Thyroid gland (tissue), 4 donors: ENCODE measurements around the gene CLSTN1. TPM values are rescaled to one million over a fixed set of nuclear protein-coding genes. Genes with fewer than 3 reads are reported as not detected.

Experiments
- DNase-seq, 2 donors: peaks; one replicate each; pipeline ENCODE4 v3.0.0-alpha.2; 2019
- H3K27ac ChIP-seq, 3 donors: fragments of 200-600 bp; sonication (generic); 1 replicate in 2 of 3; 2 replicates in 1 of 3; pipeline ENCODE4 v1.5.1; 2016 to 2019; ENCODE audit warnings: mild to moderate bottlenecking in 1 of 3, moderate library complexity in 1 of 3
- H3K27me3 ChIP-seq: fragments of 200-600 bp; sonication (generic); one replicate; pipeline ENCODE4 v1.5.1; 2019
- H3K36me3 ChIP-seq, 2 donors: fragments of 200-600 bp; sonication (generic); one replicate each; pipeline ENCODE4 v1.5.1; 2016 to 2019
- H3K4me1 ChIP-seq, 2 donors: fragments of 200-600 bp; sonication (generic); one replicate each; pipeline ENCODE4 v1.5.1; 2017 to 2019
- H3K4me3 ChIP-seq, 3 donors: fragments of 200-600 bp; sonication (generic); replicated peaks in 1 of 3; 1 replicate in 2 of 3; 2 replicates in 1 of 3; pipeline ENCODE4 v1.5.1; 2016; ENCODE audit warnings: mild to moderate bottlenecking in 1 of 3
- H3K9me3 ChIP-seq: fragments of 200-600 bp; sonication (generic); one replicate; pipeline ENCODE4 v1.5.1; 2017
- CTCF ChIP-seq, 6 experiments: fragments of 200-600 bp in 3 of 6; fragments of 450-650 bp in 3 of 6; sonication (generic) in 3 of 6; IDR thresholded peaks; one replicate each; pipeline ENCODE4 v1.5.1; 2016 to 2019; ENCODE audit warnings: antibody characterized with exemption in 6 of 6, mild to moderate bottlenecking in 2 of 6, inconsistent platforms in 1 of 6, moderate library complexity in 1 of 6
- POLR2A ChIP-seq, 2 donors: fragments of 450-650 bp; IDR thresholded peaks; one replicate each; pipeline ENCODE4 v1.6.1; 2017; ENCODE audit warnings: antibody characterized with exemption in 2 of 2, mild to moderate bottlenecking in 2 of 2, moderate library complexity in 1 of 2
- WGBS, 2 donors: methylation state at CpG; one replicate each; pipeline ENCODE4 v1.1.5; 2017; 5-methylcytosine and 5-hydroxymethylcytosine counted together
- intact Hi-C: fragments of 100-400 bp; cut with DNase I; formaldehyde crosslinking; loops from one replicate; pipeline ENCODE4 v1.15.1; 2023
- total RNA-seq, 4 donors: library from RNA; depleted of rRNA; stranded (reverse); fragments of >200 nt; gene quantifications; one replicate each; pipeline ENCODE4 v1.2.3, GENCODE V29; 2016

The CLSTN1 gene
- total RNA-seq, 4 donors from 2014 or later = 59.5 to 85.0 (median 81.5) TPM

- intact Hi-C loops = loop anchor here (2.0 kb wide), 2 partner anchors 80 to 240 kb away; no protein-coding TSS in a partner anchor
- Histone ChIP-seq H3K27ac (no peak overlapping the region), H3K9me3 (no peaks in the 10 kb centered on the region), H3K36me3 (peaks cover 9 to 11% of the 10 kb centered on the region in 2 donors), H3K4me3 (no peak overlapping the region), H3K4me1 (no peaks in the 10 kb centered on the region), H3K27me3 (no peaks in the 10 kb centered on the region)
- no peak for DNase-seq
- TF ChIP-seq POLR2A (IDR thresholded peaks at IDR 0.05) (no peak), CTCF (IDR thresholded peaks at IDR 0.05) (no peak)
- 89 to 96% methylated on average over 6 of the region's 6 CpGs for WGBS, 2 donors
These were observed 43.1 kb upstream of the CLSTN1 start for GRCh38 chr1:9866836-9867235.

GRCh38 chr1:9865724-9866123 is 42.0 kb upstream of the CLSTN1 start:
- Histone ChIP-seq H3K4me3 (no peak overlapping the region), H3K9me3 (no peaks in the 10 kb centered on the region), H3K36me3 (peaks cover 2 to 11% of the 10 kb centered on the region in 2 donors), H3K27me3 (no peaks in the 10 kb centered on the region), H3K4me1 (no peaks in the 10 kb centered on the region), H3K27ac (no peak overlapping the region)
- TF ChIP-seq POLR2A (IDR thresholded peaks at IDR 0.05) = no peak
- no peak for TF ChIP-seq CTCF (IDR thresholded peaks at IDR 0.05)
- DNase-seq = no peak
- 69 to 73% methylated on average over 2 of the region's 2 CpGs for WGBS, 2 donors
- intact Hi-C loops = loop anchor here (2.0 kb wide), 2 partner anchors 79 to 239 kb away; no protein-coding TSS in a partner anchor

GRCh38 chr1:9863371-9863770 is 39.6 kb upstream of the CLSTN1 start:
- DNase-seq = no peak
- Histone ChIP-seq H3K4me3 (no peak overlapping the region), H3K27me3 (no peaks in the 10 kb centered on the region), H3K4me1 (no peaks in the 10 kb centered on the region), H3K27ac (no peak overlapping the region), H3K9me3 (no peaks in the 10 kb centered on the region), H3K36me3 (peaks cover 0 to 4% of the 10 kb centered on the region in 2 donors)
- WGBS, 2 donors = 81 to 82% methylated on average over 8 to 10 of the region's 10 CpGs
- intact Hi-C loops = no loop called here
- no peak for TF ChIP-seq POLR2A (IDR thresholded peaks at IDR 0.05)
- TF ChIP-seq CTCF (IDR thresholded peaks at IDR 0.05) = no peak

GRCh38 chr1:9861360-9861759 is 37.6 kb upstream of the CLSTN1 start:
- Histone ChIP-seq H3K4me1 (no peaks in the 10 kb centered on the region), H3K9me3 (no peaks in the 10 kb centered on the region), H3K36me3 (peaks cover 0 to 4% of the 10 kb centered on the region in 2 donors), H3K27ac (no peak overlapping the region), H3K4me3 (no peak overlapping the region), H3K27me3 (no peaks in the 10 kb centered on the region)
- 69 to 91% methylated on average over 2 to 4 of the region's 8 CpGs for WGBS, 2 donors
- no peak for DNase-seq
- intact Hi-C loops = no loop called here
- TF ChIP-seq POLR2A (IDR thresholded peaks at IDR 0.05) (no peak), CTCF (IDR thresholded peaks at IDR 0.05) (no peak)

GRCh38 chr1:9860887-9861286 is 37.1 kb upstream of the CLSTN1 start:
- no peaks in the 10 kb centered on the region for H3K9me3 ChIP-seq
- no peak overlapping the region for H3K27ac ChIP-seq
- no peaks in the 10 kb centered on the region for H3K27me3 ChIP-seq
- 85 to 97% methylated on average over 5 of the region's 5 CpGs for WGBS, 2 donors
- peaks cover 0 to 4% of the 10 kb centered on the region in 2 donors for H3K36me3 ChIP-seq
- no peaks in the 10 kb centered on the region for H3K4me1 ChIP-seq
- intact Hi-C loops = no loop called here
- TF ChIP-seq POLR2A (IDR thresholded peaks at IDR 0.05) = no peak
- no peak for TF ChIP-seq CTCF (IDR thresholded peaks at IDR 0.05)
- DNase-seq = no peak
- H3K4me3 ChIP-seq = no peak overlapping the region
